Smooth muscle cell of trachea (primary cell): Measurements from ENCODE around the gene AGO4. TPM values are rescaled to one million over a fixed set of nuclear protein-coding genes. Genes with fewer than 3 reads are reported as not detected.

Source experiments
- total RNA-seq: library from RNA; depleted of rRNA; stranded (reverse); fragments of >200 nt; gene quantifications from 2 replicates; pipeline ENCODE4 v1.2.1, GENCODE V29; 2014

Gene AGO4
- total RNA-seq: 16.1 and 21.5 TPM in 2 replicates

GRCh38 chr1:35807614-35808449, at the start of gene AGO4:
AGO4 (plus strand) TSS chr1:35808016; CDS start chr1:35808417, 401 bp downstream.

GRCh38 chr1:35882945-35883634, 75.3 kb downstream of the AGO4 start, which contains the start of gene AGO1:
AGO1 (plus strand) TSS chr1:35883209; CDS start chr1:35883422, 213 bp downstream.

Other genes with a start within 250 kb of the AGO4 start
- gene TFAP2E, start 234.7 kb upstream of the AGO4 start, total RNA-seq: 0.33 and 0.44 TPM in 2 replicates
- 18.0 and 31.3 TPM in 2 replicates for gene PSMB2, start 166.5 kb upstream of the AGO4 start, total RNA-seq
- gene C1orf216, start 89.1 kb upstream of the AGO4 start, total RNA-seq: 19.5 and 20.9 TPM in 2 replicates
- 2.2 and 12.5 TPM in 2 replicates for gene CLSPN, start 38.0 kb upstream of the AGO4 start, total RNA-seq
- 14.6 and 16.1 TPM in 2 replicates for gene AGO1, start 75.2 kb downstream of the AGO4 start, total RNA-seq
- gene AGO3, start 123.1 kb downstream of the AGO4 start, total RNA-seq: 17.7 and 17.9 TPM in 2 replicates